Ishikawa (cell line): ENCODE data around the gene SLC9C2.

Source experiments
- CEBPB ChIP-seq: IDR thresholded peaks from 2 replicates; pipeline ENCODE4 v1.6.1; 2012
- EP300 ChIP-seq: IDR thresholded peaks from 2 replicates; pipeline ENCODE4 v1.6.1; 2012; ENCODE audit warnings: borderline replicate concordance
- MAX ChIP-seq: IDR thresholded peaks from 2 replicates; pipeline ENCODE4 v1.6.1; 2012
- RAD21 ChIP-seq: IDR thresholded peaks from 2 replicates; pipeline ENCODE4 v1.6.1; 2012; ENCODE audit warnings: low read depth
- TAF1 ChIP-seq: IDR thresholded peaks from 2 replicates; pipeline ENCODE4 v1.6.1; 2012; ENCODE audit warnings: low read depth, mild to moderate bottlenecking
- TF ChIP-seq, protein P1 (sequence below): IDR thresholded peaks from 2 replicates; pipeline ENCODE4 v1.6.1; 2012; ENCODE audit warnings: low read depth, mild to moderate bottlenecking

DNA sequence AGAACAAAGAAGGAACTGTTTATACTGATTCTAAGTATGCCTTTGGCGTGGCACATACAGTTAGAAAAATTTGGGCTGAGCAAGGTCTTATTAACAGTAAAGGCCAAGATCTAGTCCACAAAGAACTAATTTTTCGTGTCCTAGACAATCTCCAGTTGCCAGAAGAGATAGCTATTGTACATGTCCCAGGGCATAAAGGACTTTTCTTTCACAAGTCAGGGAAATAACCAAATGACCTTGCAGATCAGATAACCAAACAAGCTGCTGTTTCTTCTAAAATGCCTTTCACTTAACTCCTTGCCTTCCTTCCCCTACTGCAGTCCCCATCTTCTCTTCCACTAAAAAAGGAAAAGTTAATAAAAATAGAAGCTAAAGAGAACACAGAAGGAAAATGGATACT is 36.2 kb upstream of the SLC9C2 start:
- TF ChIP-seq, protein P1, sequence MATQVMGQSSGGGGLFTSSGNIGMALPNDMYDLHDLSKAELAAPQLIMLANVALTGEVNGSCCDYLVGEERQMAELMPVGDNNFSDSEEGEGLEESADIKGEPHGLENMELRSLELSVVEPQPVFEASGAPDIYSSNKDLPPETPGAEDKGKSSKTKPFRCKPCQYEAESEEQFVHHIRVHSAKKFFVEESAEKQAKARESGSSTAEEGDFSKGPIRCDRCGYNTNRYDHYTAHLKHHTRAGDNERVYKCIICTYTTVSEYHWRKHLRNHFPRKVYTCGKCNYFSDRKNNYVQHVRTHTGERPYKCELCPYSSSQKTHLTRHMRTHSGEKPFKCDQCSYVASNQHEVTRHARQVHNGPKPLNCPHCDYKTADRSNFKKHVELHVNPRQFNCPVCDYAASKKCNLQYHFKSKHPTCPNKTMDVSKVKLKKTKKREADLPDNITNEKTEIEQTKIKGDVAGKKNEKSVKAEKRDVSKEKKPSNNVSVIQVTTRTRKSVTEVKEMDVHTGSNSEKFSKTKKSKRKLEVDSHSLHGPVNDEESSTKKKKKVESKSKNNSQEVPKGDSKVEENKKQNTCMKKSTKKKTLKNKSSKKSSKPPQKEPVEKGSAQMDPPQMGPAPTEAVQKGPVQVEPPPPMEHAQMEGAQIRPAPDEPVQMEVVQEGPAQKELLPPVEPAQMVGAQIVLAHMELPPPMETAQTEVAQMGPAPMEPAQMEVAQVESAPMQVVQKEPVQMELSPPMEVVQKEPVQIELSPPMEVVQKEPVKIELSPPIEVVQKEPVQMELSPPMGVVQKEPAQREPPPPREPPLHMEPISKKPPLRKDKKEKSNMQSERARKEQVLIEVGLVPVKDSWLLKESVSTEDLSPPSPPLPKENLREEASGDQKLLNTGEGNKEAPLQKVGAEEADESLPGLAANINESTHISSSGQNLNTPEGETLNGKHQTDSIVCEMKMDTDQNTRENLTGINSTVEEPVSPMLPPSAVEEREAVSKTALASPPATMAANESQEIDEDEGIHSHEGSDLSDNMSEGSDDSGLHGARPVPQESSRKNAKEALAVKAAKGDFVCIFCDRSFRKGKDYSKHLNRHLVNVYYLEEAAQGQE, result no peak
- TF ChIP-seq MAX (no peak), TAF1 (no peak), EP300 (no peak), CEBPB (no peak), RAD21 (no peak)
